Trophoblast cell (in vitro differentiated cells and primary cell): ENCODE data around the gene ERFE.

Experiments used
- DNase-seq, 2 donors: peaks; one replicate each; pipeline ENCODE4 v3.0.0-alpha.2; 2016
- H2AFZ ChIP-seq: 2 replicates; pipeline ENCODE4 v1.6.1; 2013; ENCODE audit warnings: low read length, moderate library complexity, mild to moderate bottlenecking; ENCODE audit not compliant: insufficient read depth, poor library complexity
- H2AK5ac ChIP-seq: 2 replicates; pipeline ENCODE4 v1.6.1; 2013; ENCODE audit warnings: mild to moderate bottlenecking, low read length
- H2BK120ac ChIP-seq: 2 replicates; pipeline ENCODE4 v1.6.1; 2013; ENCODE audit warnings: low read length, mild to moderate bottlenecking, moderate library complexity; ENCODE audit not compliant: insufficient read depth, poor library complexity
- H2BK12ac ChIP-seq: 2 replicates; pipeline ENCODE4 v1.6.1; 2013; ENCODE audit warnings: mild to moderate bottlenecking, low read length, moderate library complexity
- H2BK5ac ChIP-seq: 2 replicates; pipeline ENCODE4 v1.6.1; 2013; ENCODE audit warnings: low read length, low read depth, moderate library complexity, mild to moderate bottlenecking; ENCODE audit not compliant: poor library complexity
- H3K14ac ChIP-seq: 2 replicates; pipeline ENCODE4 v1.6.1; 2013; ENCODE audit warnings: mild to moderate bottlenecking, low read length
- H3K18ac ChIP-seq: 2 replicates; pipeline ENCODE4 v1.6.1; 2013; ENCODE audit warnings: mild to moderate bottlenecking, low read length
- H3K23ac ChIP-seq: 2 replicates; pipeline ENCODE4 v1.6.1; 2013; ENCODE audit warnings: low read length
- H3K27ac ChIP-seq: 2 replicates; pipeline ENCODE4 v1.5.1; 2013; ENCODE audit warnings: low read depth, mild to moderate bottlenecking, inconsistent platforms, low read length, moderate library complexity
- H3K27me3 ChIP-seq: 2 replicates; pipeline ENCODE4 v1.6.1; 2013; ENCODE audit warnings: inconsistent platforms, mild to moderate bottlenecking, low read length, moderate library complexity; ENCODE audit not compliant: insufficient read depth
- H3K36me3 ChIP-seq, 2 experiments: 1 replicate in 1 of 2; 2 replicates in 1 of 2; pipeline ENCODE4 v1.6.1; 2013; ENCODE audit warnings: low read length in 2 of 2, mild to moderate bottlenecking in 2 of 2, moderate library complexity in 1 of 2; ENCODE audit not compliant: insufficient read depth in 2 of 2, control insufficient read depth in 1 of 2
- H3K4ac ChIP-seq: 2 replicates; pipeline ENCODE4 v1.6.1; 2013; ENCODE audit warnings: low read depth, mild to moderate bottlenecking, low read length, moderate library complexity
- H3K4me1 ChIP-seq, 2 experiments: 1 replicate in 1 of 2; 2 replicates in 1 of 2; pipeline ENCODE4 v1.6.1; 2013; ENCODE audit warnings: low read length in 2 of 2, mild to moderate bottlenecking in 2 of 2, moderate library complexity in 1 of 2; ENCODE audit not compliant: insufficient read depth in 2 of 2, control insufficient read depth in 1 of 2
- H3K4me2 ChIP-seq: 2 replicates; pipeline ENCODE4 v1.6.1; 2013; ENCODE audit warnings: inconsistent platforms, mild to moderate bottlenecking, low read length, moderate library complexity
- H3K4me3 ChIP-seq: 2 replicates; pipeline ENCODE4 v1.5.1; 2013; ENCODE audit warnings: mild to moderate bottlenecking, low read depth, low read length, inconsistent platforms
- H3K79me1 ChIP-seq: one replicate; pipeline ENCODE4 v1.6.1; 2013; ENCODE audit warnings: low read length
- H3K79me2 ChIP-seq: 2 replicates; pipeline ENCODE4 v1.6.1; 2013; ENCODE audit warnings: low read length, mild to moderate bottlenecking; ENCODE audit not compliant: control insufficient read depth, insufficient read depth, poor library complexity
- H3K9ac ChIP-seq: 2 replicates; pipeline ENCODE4 v1.6.1; 2013; ENCODE audit warnings: mild to moderate bottlenecking, low read length
- H3K9me3 ChIP-seq: 2 replicates; pipeline ENCODE4 v1.6.1; 2013; ENCODE audit warnings: low read depth, mild to moderate bottlenecking, control low read depth, inconsistent platforms, low read length; ENCODE audit not compliant: insufficient read depth
- H4K12ac ChIP-seq: 2 replicates; pipeline ENCODE4 v1.6.1; 2013; ENCODE audit warnings: low read depth, mild to moderate bottlenecking, low read length, moderate library complexity
- H4K8ac ChIP-seq: 2 replicates; pipeline ENCODE4 v1.6.1; 2013; ENCODE audit warnings: low read depth, mild to moderate bottlenecking, low read length, moderate library complexity
- H4K91ac ChIP-seq: one replicate; pipeline ENCODE4 v1.6.1; 2013; ENCODE audit warnings: low read depth, mild to moderate bottlenecking, low read length, moderate library complexity
- WGBS: extraction: QIAGEN DNeasy Blood & Tissue Kit; methylation state at CpG from one replicate; pipeline ENCODE4 v1.1.7; 2013; ENCODE audit warnings: missing lambda C conversion rate; ENCODE audit not compliant: insufficient read length, insufficient coverage; ENCODE audit errors: extremely low coverage; 5-methylcytosine and 5-hydroxymethylcytosine counted together

Gene ERFE

GRCh38 chr2:238202326-238203093 is 43.7 kb downstream of the ERFE start:
- peak overlapping the region; percentile 35 for H3K18ac ChIP-seq
- H3K27ac ChIP-seq: no peak overlapping the region
- peak overlapping the region; percentile 53 for H4K91ac ChIP-seq
- peak overlapping the region; percentile 97 for H3K9ac ChIP-seq
- H3K27me3 ChIP-seq: no peaks in the 10 kb centered on the region
- H2AK5ac ChIP-seq: no peak overlapping the region
- peak overlapping the region; percentile 66 for H4K8ac ChIP-seq
- H2AFZ ChIP-seq: peak overlapping the region; percentile 56
- peak overlapping the region; percentile 96 for H3K4me3 ChIP-seq
- peaks cover 9% of the 10 kb centered on the region for H3K79me1 ChIP-seq
- peak overlapping the region; percentile 63 for H4K12ac ChIP-seq
- H3K79me2 ChIP-seq: peaks cover 28% of the 10 kb centered on the region
- H3K14ac ChIP-seq: peak overlapping the region; percentile 45
- no CpG with 5 or more reads among the region's 27 CpGs for WGBS
- peaks cover 5 to 11% of the 10 kb centered on the region in 2 experiments for H3K4me1 ChIP-seq
- DNase-seq: peak in 1 of 2 donors; percentile 10
- H3K4me2 ChIP-seq: peak overlapping the region; percentile 63
- no peak overlapping the region for H2BK12ac ChIP-seq
- H3K23ac ChIP-seq: no peak overlapping the region
- H2BK5ac ChIP-seq: peak overlapping the region; percentile 37
- H3K4ac ChIP-seq: peak overlapping the region; percentile 88
- H3K36me3 ChIP-seq: no peaks in the 10 kb centered on the region
- H3K9me3 ChIP-seq: no peaks in the 10 kb centered on the region
- peak overlapping the region; percentile 14 for H2BK120ac ChIP-seq

GRCh38 chr2:238203094-238203972 is 44.6 kb downstream of the ERFE start, which contains the start of gene ILKAP:
Gene ILKAP, minus strand, starts transcription at chr2:238203695. Its CDS starts 142 bp downstream, at chr2:238203553.
- peak; percentile 81 to 91 for DNase-seq
- Histone ChIP-seq H4K8ac (peak within 1 kb of the TSS; percentile 80), H3K14ac (peak within 1 kb of the TSS; percentile 57), H3K4ac (peak within 1 kb of the TSS; percentile 88), H4K12ac (peak within 1 kb of the TSS; percentile 81), H3K9ac (peak within 1 kb of the TSS; percentile 97), H3K27ac (peak within 1 kb of the TSS; percentile 65), H3K36me3 (no peaks in the 10 kb centered on the region), H3K79me1 (peaks cover 9% of the 10 kb centered on the region), H3K9me3 (no peaks in the 10 kb centered on the region), H3K4me1 (peaks cover 5 to 11% of the 10 kb centered on the region in 2 experiments), H2AK5ac (peak within 1 kb of the TSS; percentile 25), H2BK120ac (peak within 1 kb of the TSS; percentile 80), H2BK5ac (peak within 1 kb of the TSS; percentile 73), H3K4me3 (peak within 1 kb of the TSS; percentile 96), H4K91ac (peak within 1 kb of the TSS; percentile 85), H2AFZ (peak within 1 kb of the TSS; percentile 88), H3K4me2 (peak within 1 kb of the TSS; percentile 63), H2BK12ac (no peak within 1 kb of the TSS), H3K18ac (peak within 1 kb of the TSS; percentile 82), H3K79me2 (peaks cover 26% of the 10 kb centered on the region), H3K27me3 (no peaks in the 10 kb centered on the region), H3K23ac (no peak within 1 kb of the TSS)
- no CpG with 5 or more reads among the region's 126 CpGs for WGBS

GRCh38 chr2:238203973-238204683 is 45.4 kb downstream of the ERFE start:
- Histone ChIP-seq H2AK5ac (peak overlapping the region; percentile 25), H2AFZ (peak overlapping the region; percentile 88), H3K23ac (no peak overlapping the region), H3K36me3 (no peaks in the 10 kb centered on the region), H3K4ac (peak overlapping the region; percentile 22), H3K4me1 (peaks cover 5 to 11% of the 10 kb centered on the region in 2 experiments), H4K91ac (peak overlapping the region; percentile 85), H3K79me1 (peaks cover 9% of the 10 kb centered on the region), H3K14ac (peak overlapping the region; percentile 57), H2BK5ac (peak overlapping the region; percentile 73), H3K4me2 (peak overlapping the region; percentile 58), H3K9me3 (no peaks in the 10 kb centered on the region), H3K4me3 (no peak overlapping the region), H3K18ac (peak overlapping the region; percentile 82), H3K27me3 (no peaks in the 10 kb centered on the region), H3K9ac (peak overlapping the region; percentile 28), H4K8ac (peak overlapping the region; percentile 80), H2BK120ac (peak overlapping the region; percentile 80), H3K79me2 (peaks cover 24% of the 10 kb centered on the region), H2BK12ac (no peak overlapping the region), H3K27ac (peak overlapping the region; percentile 63), H4K12ac (peak overlapping the region; percentile 81)
- WGBS: no CpG with 5 or more reads among the region's 18 CpGs
- no peak for DNase-seq

GRCh38 chr2:238207006-238207405 is 48.2 kb downstream of the ERFE start:
- Histone ChIP-seq H2AK5ac (no peak overlapping the region), H3K23ac (no peak overlapping the region), H3K4me1 (peaks cover 5 to 8% of the 10 kb centered on the region in 2 experiments), H3K4me2 (no peak overlapping the region), H3K9me3 (no peaks in the 10 kb centered on the region), H3K14ac (no peak overlapping the region), H3K9ac (no peak overlapping the region), H2BK12ac (no peak overlapping the region), H3K4me3 (no peak overlapping the region), H3K27ac (no peak overlapping the region), H3K18ac (no peak overlapping the region), H4K12ac (no peak overlapping the region), H2BK5ac (no peak overlapping the region), H2BK120ac (no peak overlapping the region), H2AFZ (no peak overlapping the region), H4K91ac (no peak overlapping the region), H4K8ac (no peak overlapping the region), H3K27me3 (peaks cover 4% of the 10 kb centered on the region), H3K36me3 (no peaks in the 10 kb centered on the region), H3K79me1 (peaks cover 9% of the 10 kb centered on the region), H3K4ac (no peak overlapping the region), H3K79me2 (peaks cover 14% of the 10 kb centered on the region)
- no peak for DNase-seq
- WGBS: 100% methylated on average over 1 of the region's 7 CpGs
